Stimulated activated CD4-positive, alpha-beta T cell treated with anti-CD3 and anti-CD28 coated beads, TNF-alpha, amount 100 ng/mL, for 4 hours (primary cell): Measurements from ENCODE around the gene OAT.
A peak's percentile ranks its signal among the peaks of the same experiment; 100 is the strongest.

Experiments
- DNase-seq, 3 experiments: peaks; one replicate each; pipeline ENCODE4 v3.0.0-alpha.2; 2020; ENCODE audit warnings: low read depth in 3 of 3

OAT gene

GRCh38 chr10:124403548-124403947, 15.2 kb downstream of the OAT start:
- DNase-seq: no peak

DNA sequence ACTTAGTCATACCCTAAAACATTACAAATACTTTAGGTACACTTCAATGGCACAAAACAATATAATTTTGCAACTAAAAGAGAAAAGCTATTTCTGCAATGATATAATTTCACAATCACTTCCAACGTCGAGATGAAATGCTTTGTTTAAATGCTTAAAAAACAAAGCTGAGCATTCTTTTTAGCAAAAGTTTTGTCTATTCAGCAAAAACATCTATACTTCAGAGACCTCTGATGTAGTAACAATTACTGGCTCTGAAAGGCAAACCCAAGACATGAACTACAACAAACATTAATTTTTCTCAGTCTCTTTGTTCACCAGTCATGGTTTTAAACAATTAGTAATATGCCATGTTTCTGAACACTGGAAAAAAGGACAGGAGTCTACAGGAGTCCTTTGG, 16.4 kb downstream of the OAT start:
- no peak for DNase-seq

GRCh38 chr10:124401633-124402032, 17.1 kb downstream of the OAT start:
- DNase-seq: no peak

DNA sequence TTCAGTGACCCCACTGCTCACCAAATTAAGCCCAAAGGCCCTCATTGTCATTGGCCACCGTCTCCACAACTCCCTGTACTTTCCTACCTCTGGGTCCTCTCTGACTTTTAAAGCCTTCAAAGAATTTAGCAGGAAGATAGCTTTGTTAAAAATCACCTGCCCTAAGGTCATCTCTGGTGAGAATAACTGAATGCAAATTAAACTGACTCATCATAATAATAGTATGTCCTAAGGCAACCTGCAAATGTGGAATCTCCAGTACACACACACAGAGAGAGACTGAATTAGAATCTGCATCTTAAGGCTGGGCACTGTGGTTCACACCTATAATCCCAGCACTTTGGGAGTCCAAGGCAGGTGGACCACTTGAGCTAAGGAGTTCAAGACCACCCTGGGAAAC, 24.1 kb downstream of the OAT start:
- DNase-seq: no peak

GRCh38 chr10:124392626-124393342, 25.9 kb downstream of the OAT start:
- DNase-seq: no peak

GRCh38 chr10:124390471-124391187, 28.1 kb downstream of the OAT start:
- no peak for DNase-seq

DNA sequence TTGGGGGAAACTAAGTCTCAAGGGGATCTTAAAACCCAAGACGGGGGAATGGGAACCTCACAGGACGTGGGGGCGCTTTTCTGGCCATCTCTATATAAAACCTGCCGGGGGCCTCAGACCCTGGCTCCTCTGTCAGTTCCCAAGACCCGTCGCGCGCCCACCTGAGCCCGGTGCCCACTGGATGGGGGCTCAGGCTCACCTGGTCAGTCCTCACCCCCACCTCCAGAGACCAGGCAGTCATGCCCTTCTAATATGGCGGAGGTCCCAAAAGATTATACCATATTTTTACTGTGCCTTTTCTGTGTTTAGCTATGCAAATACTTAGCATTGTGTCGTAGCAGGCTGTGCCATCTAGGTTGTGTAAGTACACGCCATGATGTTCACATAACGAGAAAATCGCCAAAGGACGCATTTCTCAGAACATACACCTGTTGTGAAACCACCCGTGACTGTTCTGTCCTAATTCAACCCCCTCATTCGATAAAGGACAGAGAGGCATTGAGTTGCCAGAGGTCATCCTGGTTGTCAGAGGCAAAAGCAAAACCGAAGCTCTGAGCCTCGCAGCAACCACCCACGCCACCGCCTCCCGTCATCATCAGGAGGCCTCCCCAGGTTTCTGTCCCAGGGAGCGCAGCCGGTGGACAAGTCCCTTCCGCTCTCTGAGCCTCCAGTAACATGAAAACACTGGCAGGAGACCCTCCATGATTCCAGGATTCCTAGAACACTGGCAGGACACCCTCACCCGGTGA, 28.9 kb downstream of the OAT start:
- DNase-seq: no peak

DNA sequence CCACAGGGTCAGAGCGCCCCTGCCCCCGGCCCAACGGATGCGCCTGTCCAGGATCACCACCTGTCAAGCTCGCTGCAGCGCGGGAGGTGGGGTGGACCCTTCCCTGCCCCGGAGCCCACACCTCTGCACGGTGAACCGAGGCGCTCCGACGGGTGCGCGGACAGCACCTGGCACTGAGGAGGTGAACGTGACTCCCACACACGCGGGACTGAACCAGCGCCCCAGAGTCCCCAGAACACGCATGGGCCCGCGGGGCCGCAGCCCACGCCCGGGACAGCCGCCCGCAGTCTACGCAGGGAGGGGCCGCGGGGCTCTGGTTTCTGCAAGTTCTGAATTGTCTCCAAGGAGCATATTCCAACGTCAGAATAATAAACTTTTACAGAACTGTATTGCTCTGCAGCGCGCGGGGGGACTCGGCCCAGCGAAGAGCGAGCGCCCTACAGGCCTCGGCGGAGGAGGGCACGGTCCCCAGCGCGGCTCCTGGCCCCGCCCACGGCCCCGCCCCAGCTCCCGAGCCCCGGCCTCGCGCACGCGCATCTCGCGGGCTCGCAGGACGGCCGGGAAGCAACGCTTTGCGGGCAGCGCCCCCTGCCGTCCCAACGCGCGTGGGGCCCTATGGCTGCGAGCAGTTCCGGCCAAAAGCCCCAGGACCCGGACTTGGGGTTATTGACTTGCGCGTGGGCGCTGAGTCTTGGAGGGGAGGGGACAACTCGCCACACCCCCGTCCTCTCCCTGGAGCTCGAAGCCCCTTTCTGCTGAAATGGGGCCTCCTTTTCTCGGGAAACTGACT, 29.7 kb downstream of the OAT start:
- DNase-seq: peak; percentile 84 to 95 (median 88)

- no peak for DNase-seq
Measured at GRCh38 chr10:124388476-124388822, 30.3 kb downstream of the OAT start.

- DNase-seq: no peak
Measured at GRCh38 chr10:124387078-124387874, 31.4 kb downstream of the OAT start.

DNA sequence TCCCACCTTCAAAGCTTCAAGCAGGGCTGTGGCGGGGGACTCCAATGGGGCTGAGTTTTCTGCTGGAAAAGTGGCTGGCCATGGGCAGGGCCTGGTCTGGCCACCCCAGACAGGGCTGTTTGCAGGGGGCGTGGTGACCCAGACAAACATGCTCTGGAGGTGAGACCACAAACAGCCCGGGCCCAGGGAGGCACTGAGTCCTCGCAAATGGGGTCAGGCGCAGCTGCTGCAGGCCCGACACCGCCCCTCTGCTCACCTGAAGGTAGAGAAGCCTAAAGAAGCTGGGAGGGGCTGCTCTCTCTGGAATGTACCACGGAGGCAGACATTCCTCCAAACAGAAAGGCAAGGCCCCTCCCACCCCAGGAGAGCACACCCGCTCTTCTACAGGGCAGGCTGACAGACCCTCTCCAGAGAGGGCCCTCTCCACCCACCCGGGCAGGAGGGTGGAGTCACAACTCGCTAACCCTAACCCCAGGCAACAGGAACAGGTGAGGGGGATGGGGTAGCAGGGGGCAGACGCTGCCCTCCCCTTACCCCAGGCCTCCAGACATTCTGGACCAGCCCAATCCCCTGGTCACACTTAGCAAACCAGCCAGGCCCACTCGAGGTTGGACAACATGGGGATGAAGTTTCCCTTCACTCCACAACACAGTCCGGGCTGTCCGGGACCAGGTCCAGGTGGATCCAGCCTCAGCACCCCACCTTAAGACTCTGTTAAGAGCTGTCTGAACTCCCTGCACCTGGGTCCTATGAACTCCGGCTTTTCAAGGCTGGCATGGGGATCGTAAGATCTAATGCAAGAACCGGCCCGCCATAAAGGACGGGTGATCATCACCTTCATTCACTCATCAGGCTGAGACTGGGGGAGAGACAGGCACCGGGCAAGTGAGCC, 32.3 kb downstream of the OAT start:
- DNase-seq: no peak

DNA sequence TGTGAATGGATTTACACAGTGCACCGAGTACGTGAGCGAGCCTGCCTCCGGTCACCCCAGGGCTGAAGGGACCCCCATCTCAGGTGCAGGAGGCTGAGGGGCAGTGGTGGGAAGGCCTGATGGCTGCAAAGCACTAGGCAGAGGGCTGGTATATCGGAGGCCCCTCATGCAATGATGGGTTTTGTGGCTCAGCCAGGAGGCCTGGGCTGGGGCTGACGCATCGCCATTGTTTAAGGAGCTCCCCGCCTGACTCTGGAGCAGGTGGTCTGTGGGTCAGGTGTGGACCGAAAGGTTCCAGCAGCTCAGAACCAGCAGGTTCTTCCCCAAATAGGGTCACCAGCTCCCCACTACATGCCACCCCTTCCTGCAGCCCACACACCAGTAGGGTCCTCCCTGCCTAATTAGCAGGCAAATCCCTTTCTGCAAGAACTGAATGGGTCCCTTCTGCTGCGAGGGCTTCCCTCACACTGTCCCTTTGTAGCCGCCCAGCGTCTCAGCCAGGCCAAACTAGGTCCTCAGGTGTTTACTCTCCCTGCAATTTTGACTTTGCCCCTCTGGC, 33.0 kb downstream of the OAT start:
- no peak for DNase-seq

- no peak for DNase-seq
Measured at GRCh38 chr10:124384591-124385190, 34.0 kb downstream of the OAT start.

- no peak for DNase-seq
Measured at GRCh38 chr10:124384172-124384571, 34.6 kb downstream of the OAT start.

DNA sequence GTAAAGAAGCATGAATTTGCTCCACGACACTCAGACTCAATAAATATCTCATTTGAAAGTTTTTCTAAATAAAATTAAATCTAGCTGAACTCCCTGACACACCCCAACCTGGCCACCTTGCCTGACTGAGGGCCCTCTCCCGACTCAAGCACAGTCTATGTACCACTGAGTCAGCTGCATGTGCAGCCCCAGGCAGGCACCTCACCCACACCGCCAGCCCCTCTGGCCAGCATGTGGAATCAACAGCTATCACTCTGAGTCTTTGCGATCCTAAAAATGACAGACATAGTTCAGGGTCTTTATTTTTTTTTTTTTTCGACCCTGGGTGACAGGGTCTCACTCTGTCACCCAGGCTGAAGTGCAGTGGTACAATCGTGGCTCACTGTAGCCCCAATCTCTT, 35.2 kb downstream of the OAT start:
- DNase-seq: no peak

DNA sequence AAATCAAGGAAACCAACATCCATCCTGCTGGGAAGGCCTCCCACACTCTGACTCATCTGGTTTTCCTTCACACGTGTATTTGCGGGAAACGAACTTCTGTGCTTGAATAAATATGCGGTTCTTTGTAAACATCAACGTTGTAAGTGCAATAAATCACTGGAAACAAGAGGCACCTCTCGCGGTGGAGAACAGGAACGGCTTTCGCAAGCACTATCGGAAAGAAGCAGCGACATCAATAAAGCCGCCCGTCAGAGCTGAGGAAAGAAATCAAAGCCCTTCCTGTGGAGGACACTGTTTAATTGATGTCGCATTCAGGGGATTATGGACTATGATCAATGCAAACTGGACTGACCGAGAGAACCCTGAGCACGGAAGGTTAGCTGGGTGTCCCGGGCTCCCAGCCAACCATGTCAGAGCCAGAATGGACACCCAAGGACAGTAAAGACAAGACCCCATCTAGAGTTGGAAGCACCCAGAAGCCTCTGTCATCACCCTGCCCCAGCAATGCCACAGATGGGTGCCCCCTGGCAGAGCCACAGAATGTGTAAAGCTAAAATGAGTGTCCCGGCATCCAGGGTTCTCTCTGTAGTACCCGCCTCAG, 37.6 kb downstream of the OAT start:
- no peak for DNase-seq

DNA sequence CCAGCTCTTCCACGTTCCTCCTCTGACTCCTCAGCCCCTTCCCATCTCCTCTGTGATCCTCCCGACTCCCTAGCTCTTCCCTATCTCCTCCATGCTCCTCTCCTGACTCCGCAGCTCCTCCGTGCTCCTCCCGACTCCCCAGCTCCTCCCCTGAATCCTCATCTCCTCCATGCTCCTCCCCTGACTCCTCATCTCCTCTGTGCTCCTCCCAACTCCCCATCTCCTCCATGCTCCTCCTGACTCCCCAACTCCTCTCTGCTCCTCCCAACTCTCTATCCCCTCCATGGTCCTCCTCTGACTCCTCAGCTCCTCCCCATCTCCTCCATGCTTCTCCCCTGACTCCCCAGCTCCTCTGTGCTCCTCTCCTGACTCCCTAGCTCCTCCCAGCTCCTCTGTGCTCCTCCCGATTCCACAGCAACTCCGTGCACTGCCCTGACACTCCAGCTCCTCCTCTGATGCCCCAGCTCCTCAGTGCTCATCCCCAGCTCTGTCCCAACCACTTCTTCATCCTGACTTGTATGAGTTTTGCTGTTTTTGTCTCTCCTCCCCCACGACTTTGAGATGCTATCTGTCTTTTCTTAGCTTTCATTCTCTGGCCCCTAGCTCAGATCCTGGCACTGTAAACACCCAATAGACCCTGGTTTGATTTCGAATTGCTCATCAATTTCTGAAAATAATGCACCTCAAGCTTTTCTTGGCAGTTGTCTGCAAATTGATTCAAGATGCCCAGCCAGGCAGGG, 38.3 kb downstream of the OAT start:
- DNase-seq: no peak

DNA sequence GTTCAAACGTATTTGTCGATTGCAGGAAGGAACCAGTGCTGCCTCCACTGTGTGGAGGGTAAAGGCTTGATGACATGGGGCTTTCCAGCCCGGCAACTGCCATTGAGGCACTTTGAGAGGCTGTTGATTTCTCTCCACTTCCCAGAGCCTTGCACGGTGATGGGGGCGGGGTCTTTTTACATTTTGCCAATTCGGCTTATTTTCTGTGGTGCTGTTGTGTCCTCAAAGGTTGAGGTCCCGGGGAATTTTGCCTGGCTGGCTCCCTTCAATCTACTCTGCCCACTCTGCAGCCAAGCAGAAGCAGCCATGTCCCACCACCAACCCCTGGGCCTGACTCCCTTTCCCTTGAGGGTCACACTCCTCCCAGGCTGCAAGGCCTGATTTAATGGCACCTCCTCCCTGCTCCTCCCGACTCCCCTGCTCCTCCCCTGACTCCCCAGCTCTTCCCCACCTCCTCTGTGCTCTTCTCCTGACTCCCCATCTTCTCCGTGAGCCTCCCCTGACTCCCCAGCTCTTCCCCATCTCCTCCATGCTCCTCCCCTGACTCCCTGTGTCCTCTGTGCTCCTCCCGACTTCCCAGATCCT, 39.0 kb downstream of the OAT start:
- DNase-seq: no peak
